ENCODE measurements around the gene PIGA. TPM values are rescaled to one million over a fixed set of nuclear protein-coding genes. Genes with fewer than 3 reads are reported as not detected.

The PIGA gene, protein sequence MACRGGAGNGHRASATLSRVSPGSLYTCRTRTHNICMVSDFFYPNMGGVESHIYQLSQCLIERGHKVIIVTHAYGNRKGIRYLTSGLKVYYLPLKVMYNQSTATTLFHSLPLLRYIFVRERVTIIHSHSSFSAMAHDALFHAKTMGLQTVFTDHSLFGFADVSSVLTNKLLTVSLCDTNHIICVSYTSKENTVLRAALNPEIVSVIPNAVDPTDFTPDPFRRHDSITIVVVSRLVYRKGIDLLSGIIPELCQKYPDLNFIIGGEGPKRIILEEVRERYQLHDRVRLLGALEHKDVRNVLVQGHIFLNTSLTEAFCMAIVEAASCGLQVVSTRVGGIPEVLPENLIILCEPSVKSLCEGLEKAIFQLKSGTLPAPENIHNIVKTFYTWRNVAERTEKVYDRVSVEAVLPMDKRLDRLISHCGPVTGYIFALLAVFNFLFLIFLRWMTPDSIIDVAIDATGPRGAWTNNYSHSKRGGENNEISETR
- 3.1 and 7.1 TPM in 2 replicates for total RNA-seq

DNA sequence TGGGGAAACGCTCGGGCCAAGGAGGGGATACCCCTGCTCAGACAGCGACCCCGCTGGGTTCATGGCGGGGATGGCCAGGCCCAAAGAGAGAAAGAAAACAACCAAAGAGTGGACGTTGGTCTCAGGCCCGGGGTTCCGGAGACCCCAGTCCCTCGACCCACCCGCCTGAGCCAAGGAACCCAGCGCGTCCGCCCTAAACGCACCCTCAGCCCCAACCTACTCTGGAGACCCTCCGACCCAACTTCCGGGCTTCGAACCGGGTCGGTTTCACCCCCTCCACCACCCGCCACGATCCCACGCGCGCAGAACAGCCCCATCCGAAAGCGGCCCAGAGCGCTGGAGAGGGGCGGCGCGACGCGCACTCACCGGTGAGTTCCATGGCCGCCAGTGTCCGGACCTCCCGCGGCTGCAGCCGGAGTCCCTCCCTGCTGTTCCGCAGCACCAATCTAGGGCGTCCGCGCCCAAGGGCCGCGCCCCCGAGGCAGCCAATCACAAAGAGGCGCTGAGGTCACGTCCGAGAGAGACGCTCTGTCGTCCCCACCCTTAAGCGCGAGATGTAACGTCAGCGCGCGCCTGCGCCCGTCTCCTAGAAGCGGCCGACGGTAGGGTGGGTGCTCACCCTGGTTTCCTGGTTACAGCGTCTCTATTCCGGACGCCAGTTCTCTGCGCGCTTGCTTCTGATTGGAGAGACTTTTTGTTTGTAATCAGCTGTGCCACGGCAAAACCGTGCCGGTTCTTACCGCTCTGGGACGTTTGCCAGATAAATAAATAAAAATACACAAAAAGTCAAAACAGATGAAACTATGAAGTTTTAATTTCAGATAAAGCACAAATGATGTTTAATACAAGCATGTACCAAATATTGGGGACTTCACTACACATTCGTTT is at the start of gene PIGA:
TSS of gene PIGA (minus strand) at position 389 of the 888 bp plus-strand sequence. CDS start 3,593 bp downstream, outside the sequence.

DNA sequence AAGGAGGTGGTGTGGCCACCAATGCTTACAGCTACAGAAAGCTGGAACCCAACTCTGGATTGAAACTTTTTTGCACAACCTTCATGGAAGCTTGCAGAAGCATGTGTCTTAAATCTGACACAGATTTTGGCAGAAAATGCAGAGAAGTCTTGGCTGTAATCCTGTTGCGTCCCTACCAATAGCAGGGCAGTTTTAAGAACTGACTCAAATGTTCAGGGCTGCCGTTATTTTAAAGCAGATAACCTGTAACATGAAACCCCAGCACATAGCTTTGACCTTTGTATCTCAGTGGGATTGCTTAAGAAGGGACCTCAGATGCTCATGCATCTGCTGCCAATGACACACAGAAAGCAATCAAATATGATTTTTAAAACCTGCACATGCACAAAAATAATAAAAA is 49.0 kb upstream of the PIGA start, which contains the start of gene VEGFD:
TSS of gene VEGFD (minus strand) at position 110 of the 400 bp plus-strand sequence. CDS start 467 bp downstream, outside the sequence.

DNA sequence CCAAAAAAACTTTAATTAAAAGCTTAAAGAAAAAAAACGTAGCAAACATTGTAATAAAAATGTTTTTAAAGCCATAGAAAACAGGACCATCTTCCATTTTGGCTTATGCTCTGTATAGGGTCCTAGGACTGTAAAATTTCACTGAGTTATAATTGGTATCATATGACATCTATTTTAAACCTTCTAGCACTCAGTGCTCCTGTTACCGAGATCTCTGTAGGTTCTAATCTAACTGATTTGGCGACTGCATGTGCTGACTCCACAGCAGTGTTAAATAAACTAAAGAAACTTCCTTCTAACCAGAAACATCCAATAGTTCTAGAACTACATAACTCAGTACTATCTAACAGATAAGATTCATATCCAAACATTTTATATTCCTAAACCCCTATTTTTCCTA is 19.8 kb downstream of the PIGA start, which contains the start of gene ASB11:
TSS of gene ASB11 (minus strand) at position 132 of the 400 bp plus-strand sequence. CDS start at position 97, 35 bp downstream.

DNA sequence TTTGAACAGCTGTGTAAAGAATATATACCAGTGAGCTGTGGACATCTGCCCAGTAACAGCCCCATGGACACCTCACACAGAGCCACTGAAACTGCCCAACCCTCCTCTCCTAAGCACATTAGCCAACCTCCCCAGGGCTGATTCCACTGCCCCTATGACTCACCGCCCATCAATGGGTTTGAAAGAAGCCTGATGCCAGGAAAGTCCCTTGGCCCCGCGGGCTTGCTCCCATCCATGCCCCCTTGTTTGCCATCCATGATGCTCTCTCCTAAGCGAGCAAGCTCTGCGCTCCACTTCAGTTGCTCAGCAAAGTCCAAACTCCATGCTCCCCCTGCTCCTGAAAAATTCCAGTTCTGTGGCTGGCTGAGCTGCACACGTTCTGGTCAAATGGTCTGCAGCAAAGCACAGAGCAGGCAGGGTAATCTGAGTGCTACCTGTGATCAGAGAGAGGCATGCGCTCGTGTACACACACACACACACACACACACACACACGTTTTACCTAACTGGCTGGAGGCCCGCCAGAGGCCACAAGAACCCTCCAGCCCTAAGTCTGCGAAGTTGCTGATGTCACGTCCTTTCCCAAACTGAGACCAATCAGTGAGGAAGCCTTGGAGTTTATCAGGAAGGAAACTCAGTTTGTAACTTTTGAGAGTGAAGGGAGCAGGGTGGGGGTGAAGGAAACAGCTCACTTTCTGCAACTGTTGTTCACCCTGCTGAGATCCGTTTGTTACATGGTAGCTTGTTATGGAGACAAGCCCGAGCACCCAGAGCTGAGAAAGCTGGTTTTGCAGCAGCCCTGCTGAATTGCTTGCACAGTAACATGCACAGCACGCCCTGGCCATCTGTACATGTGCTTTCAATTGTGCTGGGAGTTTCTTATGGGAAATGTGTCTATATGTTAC is 65.5 kb downstream of the PIGA start, which contains the start of gene ASB9:
TSS of gene ASB9 (minus strand) at position 466 of the 904 bp plus-strand sequence. CDS start at position 257, 209 bp downstream.

Other genes with a start within 250 kb of the PIGA start
- gene ASB9, start 65.4 kb downstream of the PIGA start, total RNA-seq = 1.2 and 2.5 TPM in 2 replicates
- gene ASB11, start 19.9 kb downstream of the PIGA start, total RNA-seq = not detected in 2 replicates
- 2.0 and 4.6 TPM in 2 replicates for gene VEGFD, start 48.9 kb upstream of the PIGA start, total RNA-seq
- 11.9 and 12.4 TPM in 2 replicates for gene PIR, start 157.8 kb upstream of the PIGA start, total RNA-seq
- 0.73 TPM in 1 of 2 replicates, not detected in the other for gene BMX, start 165.3 kb upstream of the PIGA start, total RNA-seq

Measured in smooth muscle cell of trachea (primary cell).